ENCODE results near the gene FBXW10B.

DNA sequence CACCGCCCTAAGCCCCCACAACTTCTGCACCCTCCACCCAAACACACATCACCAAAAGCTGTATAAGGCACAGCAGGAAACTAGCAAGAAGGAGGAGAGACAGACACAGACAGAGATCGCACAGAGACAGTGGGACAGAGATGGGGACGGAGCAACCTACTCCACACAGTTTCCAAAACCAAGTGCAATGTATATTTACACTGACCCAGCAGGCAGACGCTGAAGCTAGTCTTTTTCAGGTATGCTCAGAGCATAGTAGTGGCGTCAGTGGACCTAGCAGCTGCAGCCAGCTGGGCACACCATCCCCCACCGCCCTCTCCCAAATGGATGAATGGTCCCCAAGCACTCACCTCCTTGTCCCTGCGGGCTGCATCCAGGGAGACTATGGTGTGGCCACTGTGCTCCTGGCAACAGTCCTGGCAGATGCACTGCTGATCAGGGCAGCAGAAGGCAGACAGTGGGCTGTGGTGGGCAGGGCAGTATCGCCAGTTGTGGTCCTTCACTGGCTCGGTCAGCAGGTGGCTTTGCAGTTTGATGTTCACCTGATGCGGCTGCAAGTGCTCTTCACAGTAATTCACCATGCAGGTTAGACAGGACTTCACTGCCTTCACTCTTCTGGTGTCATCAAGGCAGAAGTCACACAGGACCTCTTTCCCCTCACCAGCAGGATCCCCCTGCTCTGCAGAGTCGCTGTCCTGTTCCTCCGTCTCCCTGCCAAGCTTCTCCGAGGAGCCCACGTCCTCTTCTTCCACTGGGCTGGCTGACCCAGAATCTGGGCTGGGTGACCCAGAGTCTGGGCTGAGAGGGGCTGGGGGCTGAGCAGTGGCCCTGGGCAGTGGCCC is 31.5 kb upstream of the FBXW10B start:
- TF ChIP-seq FOXA1 (IDR thresholded peaks at IDR 0.05), result no peak
- no peak for TF ChIP-seq SUZ12 (IDR thresholded peaks at IDR 0.05)
- TF ChIP-seq FOXK2 (IDR thresholded peaks at IDR 0.05), result no peak
- no peak for TF ChIP-seq FOXM1 (IDR thresholded peaks at IDR 0.05; ENCODE audit: borderline replicate concordance)
- no peak for TF ChIP-seq BHLHE40 (IDR thresholded peaks at IDR 0.05; ENCODE audit: borderline replicate concordance)
- no peak for TF ChIP-seq SP1 (IDR thresholded peaks at IDR 0.05)
- no peak for TF ChIP-seq HDGF (IDR thresholded peaks at IDR 0.05; ENCODE audit: borderline replicate concordance)
